ENCODE measurements around the gene PIP4K2B.

The PIP4K2B gene

DNA sequence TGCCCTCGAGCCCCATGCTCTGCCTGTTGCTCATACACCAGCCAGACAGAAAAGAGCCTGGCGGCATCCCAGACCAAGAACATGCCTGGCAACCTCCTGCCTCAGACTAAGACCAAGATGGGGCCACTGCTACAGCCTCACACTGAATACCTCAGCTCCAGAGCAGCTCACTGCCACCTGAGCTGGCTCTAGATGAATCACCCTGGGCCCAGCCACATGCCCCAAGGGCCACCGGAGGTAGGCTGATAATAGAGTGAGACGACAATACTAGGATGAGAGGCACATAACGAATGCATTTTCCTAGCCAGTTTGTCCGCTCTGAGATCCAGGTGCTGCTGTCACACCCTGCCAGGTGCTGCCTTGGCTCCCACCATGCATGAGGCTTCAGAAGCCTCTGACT is 13.0 kb downstream of the PIP4K2B start:
- H3K36me3 ChIP-seq: peaks cover 47% of the 10 kb centered on the region
- no peak overlapping the region for H3K27ac ChIP-seq
- H3K27me3 ChIP-seq (ENCODE audit: insufficient read depth, low read depth, severe bottlenecking): no peaks in the 10 kb centered on the region
- DNase-seq: no peak
- no peak for TF ChIP-seq CTCF (IDR thresholded peaks at IDR 0.05; ENCODE audit: low read depth, low read length)
- no peaks in the 10 kb centered on the region for H3K9me3 ChIP-seq (ENCODE audit: severe bottlenecking)
- no peak overlapping the region for H3K4me3 ChIP-seq (ENCODE audit: low read depth, low read length)

DNA sequence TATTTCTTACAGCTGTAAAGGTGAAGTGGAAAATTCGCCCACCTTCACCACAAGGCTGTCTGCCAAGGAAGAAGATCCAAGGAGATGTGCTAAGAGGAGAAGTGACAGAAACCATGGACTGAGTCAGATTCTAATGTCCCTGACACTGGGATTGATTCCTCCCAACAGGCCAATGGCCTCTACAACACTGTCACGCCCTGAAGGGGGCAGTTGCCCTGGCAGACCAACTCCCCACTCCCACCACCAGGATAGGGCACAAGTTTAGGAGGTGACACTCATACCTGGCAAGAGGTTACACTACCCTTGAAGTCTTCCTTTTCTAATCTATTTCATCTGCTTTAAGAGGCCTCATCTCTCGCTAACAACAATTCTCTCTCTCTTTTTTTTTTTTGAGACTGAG is 16.1 kb downstream of the PIP4K2B start:
- no peak for TF ChIP-seq CTCF (IDR thresholded peaks at IDR 0.05; ENCODE audit: low read depth, low read length)
- H3K27me3 ChIP-seq (ENCODE audit: insufficient read depth, low read depth, severe bottlenecking): no peaks in the 10 kb centered on the region
- peaks cover 74% of the 10 kb centered on the region for H3K36me3 ChIP-seq
- no peaks in the 10 kb centered on the region for H3K9me3 ChIP-seq (ENCODE audit: severe bottlenecking)
- no peak for DNase-seq
- no peak overlapping the region for H3K27ac ChIP-seq
- H3K4me3 ChIP-seq (ENCODE audit: low read depth, low read length): no peak overlapping the region

DNA sequence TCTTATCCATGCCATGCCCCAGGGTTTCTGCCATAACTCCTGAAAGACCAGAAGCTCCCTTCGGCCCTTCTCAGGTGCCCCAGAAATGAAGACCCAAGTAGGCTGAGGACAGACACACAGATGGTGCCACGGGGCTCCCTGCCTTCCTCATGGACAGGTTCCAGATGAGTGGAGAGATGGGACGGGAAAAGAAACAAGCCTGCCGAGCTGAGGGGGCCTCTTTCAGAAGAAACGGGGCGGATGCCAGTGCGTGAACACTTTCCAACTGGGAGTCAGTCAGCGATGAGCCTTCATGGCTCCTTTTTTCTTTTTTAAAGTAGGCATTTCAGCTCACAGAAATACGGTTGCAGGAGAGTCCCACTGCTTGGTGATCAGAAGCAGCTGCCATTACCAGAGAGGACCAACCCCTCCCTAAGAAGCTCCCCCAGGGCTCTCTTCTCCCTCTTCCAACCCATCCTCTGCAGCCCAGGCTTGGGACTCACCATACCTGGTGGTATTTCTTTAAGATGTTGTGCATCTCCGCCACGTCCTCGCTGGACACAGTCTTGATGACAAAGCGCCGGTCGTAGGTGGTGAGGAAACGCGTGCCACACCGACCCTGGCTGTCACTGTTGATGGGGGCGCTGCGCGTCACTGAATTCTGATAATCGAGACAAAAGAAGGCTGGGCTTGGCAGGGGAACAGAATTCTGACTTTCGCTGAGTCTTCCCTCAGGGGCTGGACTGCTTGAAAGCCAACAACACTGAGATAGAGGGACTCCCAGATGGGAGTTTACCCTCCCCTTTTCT is 19.2 kb downstream of the PIP4K2B start:
- H3K4me3 ChIP-seq (ENCODE audit: low read depth, low read length): no peak overlapping the region
- DNase-seq: no peak
- TF ChIP-seq CTCF (IDR thresholded peaks at IDR 0.05; ENCODE audit: low read depth, low read length): no peak
- no peaks in the 10 kb centered on the region for H3K27me3 ChIP-seq (ENCODE audit: insufficient read depth, low read depth, severe bottlenecking)
- H3K36me3 ChIP-seq: peaks cover 88% of the 10 kb centered on the region
- H3K9me3 ChIP-seq (ENCODE audit: severe bottlenecking): no peaks in the 10 kb centered on the region
- no peak overlapping the region for H3K27ac ChIP-seq

DNA sequence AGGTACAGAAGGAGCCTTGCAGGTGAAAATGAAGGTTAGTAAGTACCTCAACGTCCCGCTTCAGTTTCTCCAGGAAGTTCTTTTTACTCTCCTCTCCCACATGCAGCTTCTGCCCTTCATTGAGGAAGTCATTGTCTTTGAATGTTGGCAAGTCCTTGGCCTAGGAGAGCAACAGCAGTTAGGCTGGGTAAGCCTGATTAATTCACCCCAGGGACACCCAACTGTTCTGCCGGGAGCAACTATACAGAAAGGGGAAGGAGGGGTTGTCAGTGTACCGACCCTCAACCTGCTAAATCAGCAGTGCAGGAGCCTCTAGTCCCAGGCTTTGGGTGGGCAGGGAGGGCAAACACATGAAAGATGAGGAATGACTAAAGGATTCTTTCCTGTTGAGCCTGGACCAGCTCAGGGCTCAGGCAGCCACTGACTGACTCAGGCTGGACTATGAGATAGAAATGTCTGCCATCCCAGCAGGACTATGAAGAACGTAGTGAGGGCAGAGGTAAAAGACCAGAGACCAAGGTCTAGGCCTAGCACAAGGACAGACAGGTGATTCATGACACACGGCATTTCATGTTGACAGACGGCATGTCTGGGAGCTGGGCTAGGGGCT is 21.6 kb downstream of the PIP4K2B start:
- H3K27ac ChIP-seq: no peak overlapping the region
- no peak for TF ChIP-seq CTCF (IDR thresholded peaks at IDR 0.05; ENCODE audit: low read depth, low read length)
- no peak overlapping the region for H3K4me3 ChIP-seq (ENCODE audit: low read depth, low read length)
- H3K27me3 ChIP-seq (ENCODE audit: insufficient read depth, low read depth, severe bottlenecking): no peaks in the 10 kb centered on the region
- H3K36me3 ChIP-seq: peaks cover 89% of the 10 kb centered on the region
- no peaks in the 10 kb centered on the region for H3K9me3 ChIP-seq (ENCODE audit: severe bottlenecking)
- no peak for DNase-seq

DNA sequence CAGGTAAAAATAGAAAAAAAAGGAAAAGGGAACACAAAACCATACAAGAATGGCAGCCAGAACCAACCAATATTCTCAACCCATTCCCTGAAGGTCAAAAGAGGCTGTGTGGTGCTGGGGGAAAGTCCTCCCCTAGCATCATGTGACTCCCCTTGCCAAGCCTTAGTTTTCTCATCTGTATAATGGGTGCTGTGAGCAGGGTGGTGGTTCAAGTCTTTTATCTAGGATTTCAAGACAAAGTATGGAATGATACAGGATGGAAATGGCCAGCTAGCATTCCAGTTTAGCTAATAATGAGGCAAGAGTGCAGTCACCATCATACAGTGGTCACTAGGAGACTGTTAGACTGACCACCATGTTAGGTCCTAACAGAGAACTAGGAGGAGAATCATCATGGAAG is 26.1 kb downstream of the PIP4K2B start:
- no peak for DNase-seq
- H3K4me3 ChIP-seq (ENCODE audit: low read depth, low read length): no peak overlapping the region
- no peaks in the 10 kb centered on the region for H3K9me3 ChIP-seq (ENCODE audit: severe bottlenecking)
- H3K27ac ChIP-seq: no peak overlapping the region
- H3K36me3 ChIP-seq: peaks cover 77% of the 10 kb centered on the region
- H3K27me3 ChIP-seq (ENCODE audit: insufficient read depth, low read depth, severe bottlenecking): no peaks in the 10 kb centered on the region
- TF ChIP-seq CTCF (IDR thresholded peaks at IDR 0.05; ENCODE audit: low read depth, low read length): no peak

Measured in WERI-Rb-1 (cell line).